Transverse colon (tissue), 4 donors: ENCODE measurements around the gene DIPK2A. TPM values are rescaled to one million over a fixed set of nuclear protein-coding genes. Genes with fewer than 3 reads are reported as not detected.

ENCODE experiments used
- DNase-seq: peaks from one replicate; pipeline ENCODE4 v3.0.0-alpha.2; 2019
- H3K27ac ChIP-seq, 4 donors: fragments of 200-600 bp; sonication (generic); 2 replicates each; pipeline ENCODE4 v1.5.1; 2016 to 2018; ENCODE audit warnings: inconsistent platforms in 4 of 4
- H3K27me3 ChIP-seq: fragments of 200-600 bp; sonication (generic); 2 replicates; pipeline ENCODE4 v1.5.1; 2017; ENCODE audit warnings: inconsistent platforms
- H3K36me3 ChIP-seq, 4 donors: fragments of 200-600 bp; sonication (generic); 2 replicates each; pipeline ENCODE4 v1.5.1; 2017 to 2019; ENCODE audit warnings: inconsistent platforms in 4 of 4
- H3K4me1 ChIP-seq, 4 donors: fragments of 200-600 bp; sonication (generic); 2 replicates each; pipeline ENCODE4 v1.5.1; 2017 to 2020; ENCODE audit warnings: inconsistent platforms in 4 of 4
- H3K4me3 ChIP-seq, 4 donors: fragments of 200-600 bp; sonication (generic); 1 replicate in 1 of 4; 2 replicates in 3 of 4; pipeline versions ENCODE4 v1.5.1 to v1.6.1; 2017 to 2019; ENCODE audit warnings: inconsistent platforms in 4 of 4
- H3K9me3 ChIP-seq, 2 donors: fragments of 200-600 bp; sonication (generic); 2 replicates each; pipeline ENCODE4 v1.5.1; 2017 to 2019; ENCODE audit warnings: inconsistent platforms in 2 of 2
- EP300 ChIP-seq: sonication (generic); formaldehyde crosslinking; IDR thresholded peaks from one replicate; pipeline ENCODE4 v1.6.1; 2017; ENCODE audit warnings: antibody characterized with exemption, low read depth
- POLR2A ChIP-seq: fragments of 450-650 bp; IDR thresholded peaks from one replicate; pipeline ENCODE4 v1.6.1; 2016; ENCODE audit warnings: antibody characterized with exemption, mild to moderate bottlenecking, moderate library complexity
- POLR2AphosphoS5 ChIP-seq, 3 donors: sonication (generic); formaldehyde crosslinking; IDR thresholded peaks; one replicate each; pipeline ENCODE4 v1.6.1; 2016; ENCODE audit warnings: antibody characterized with exemption in 3 of 3
- WGBS, 2 donors: methylation state at CpG; one replicate each; pipeline ENCODE4 v1.1.5; 2018; ENCODE audit warnings: low coverage in 1 of 2; 5-methylcytosine and 5-hydroxymethylcytosine counted together
- in situ Hi-C, 4 donors: fragments of 200-750 bp; cut with MboI; loops; one replicate each; pipeline versions ENCODE4 v1.15.0 to v1.15.1; 2017; ENCODE audit warnings: low sequenced_read_pairs in 3 of 4, low pct_ligation_motif_present in 1 of 4, low pct_unique_long_range_greater_than_20kb in 1 of 4
- intact Hi-C: fragments of 100-400 bp; cut with DNase I; formaldehyde crosslinking; loops from one replicate; pipeline ENCODE4 v1.15.1; 2023; ENCODE audit warnings: low total_unique reads
- total RNA-seq, 4 donors: library from RNA; depleted of rRNA; stranded (reverse); fragments of >200 nt; gene quantifications; one replicate each; pipeline ENCODE4 v1.1.0, GENCODE V29; 2016
- TF ChIP-seq, protein P1 (sequence below), 5 experiments: fragments of 200-600 bp in 3 of 5; fragments of 450-650 bp in 2 of 5; sonication (generic) in 3 of 5; IDR thresholded peaks; 1 replicate in 2 of 5; 2 replicates in 3 of 5; pipeline ENCODE4 v1.5.1; 2016 to 2017; ENCODE audit warnings: antibody characterized with exemption in 5 of 5, inconsistent platforms in 3 of 5, mild to moderate bottlenecking in 2 of 5, moderate library complexity in 1 of 5

DIPK2A gene, protein sequence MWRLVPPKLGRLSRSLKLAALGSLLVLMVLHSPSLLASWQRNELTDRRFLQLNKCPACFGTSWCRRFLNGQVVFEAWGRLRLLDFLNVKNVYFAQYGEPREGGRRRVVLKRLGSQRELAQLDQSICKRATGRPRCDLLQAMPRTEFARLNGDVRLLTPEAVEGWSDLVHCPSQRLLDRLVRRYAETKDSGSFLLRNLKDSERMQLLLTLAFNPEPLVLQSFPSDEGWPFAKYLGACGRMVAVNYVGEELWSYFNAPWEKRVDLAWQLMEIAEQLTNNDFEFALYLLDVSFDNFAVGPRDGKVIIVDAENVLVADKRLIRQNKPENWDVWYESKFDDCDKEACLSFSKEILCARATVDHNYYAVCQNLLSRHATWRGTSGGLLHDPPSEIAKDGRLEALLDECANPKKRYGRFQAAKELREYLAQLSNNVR
- 10 to 100 TPM; 10.1 to 28.3 (median 17.0) TPM for total RNA-seq

DNA sequence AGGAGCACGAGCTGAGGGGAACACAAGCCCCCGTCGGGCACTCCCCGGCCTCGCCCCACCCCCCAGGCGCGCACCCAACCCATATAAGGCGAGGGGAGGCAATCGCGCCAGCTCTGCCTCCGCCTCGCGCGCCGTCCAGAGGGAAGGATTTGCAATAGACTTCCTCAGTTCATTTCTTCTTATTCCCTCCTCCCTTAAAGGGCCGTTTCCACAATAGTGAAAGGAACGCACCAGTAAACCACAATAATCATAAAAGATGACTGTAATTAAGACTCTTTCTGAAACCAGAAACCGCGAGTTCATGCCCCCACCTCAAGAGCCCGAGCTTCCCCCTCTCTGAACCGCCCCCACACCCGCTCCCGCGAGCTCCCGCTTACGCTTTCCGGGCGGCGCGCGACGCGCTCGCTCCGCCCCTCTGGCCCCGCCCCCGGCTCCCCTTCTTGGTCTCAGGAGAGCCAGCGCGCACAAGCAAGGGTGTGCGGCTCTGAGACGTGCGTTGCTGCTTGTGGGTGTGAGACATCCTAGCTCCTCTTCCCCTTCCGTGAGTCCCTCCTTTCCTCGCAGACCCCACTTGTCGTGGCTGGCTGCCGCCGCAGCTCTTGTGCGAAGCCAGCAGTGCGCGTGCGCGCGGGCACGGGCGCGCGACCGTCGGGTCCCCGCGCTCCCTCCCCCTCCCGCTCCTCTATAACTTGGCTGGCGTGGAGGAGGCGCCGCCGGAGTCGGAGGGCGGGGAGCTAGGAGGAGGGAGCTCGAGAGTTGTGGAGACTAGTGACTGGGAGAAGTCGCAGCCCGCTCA, at the start of gene DIPK2A:
Gene DIPK2A, plus strand, starts transcription at position 465 of the 796 bp plus-strand sequence. CDS start 510 bp downstream, outside the sequence.
- intact Hi-C loops, result loop anchor here (10.0 kb wide), 1 partner anchor 303 kb away; no protein-coding TSS in a partner anchor
- 1% methylated on average over 65 of the region's 71 CpGs; no CpG with 5 or more reads in 1 of the 2 donors for WGBS, 2 donors
- no peaks in the 10 kb centered on the region for H3K9me3 ChIP-seq
- TF ChIP-seq, protein P1, sequence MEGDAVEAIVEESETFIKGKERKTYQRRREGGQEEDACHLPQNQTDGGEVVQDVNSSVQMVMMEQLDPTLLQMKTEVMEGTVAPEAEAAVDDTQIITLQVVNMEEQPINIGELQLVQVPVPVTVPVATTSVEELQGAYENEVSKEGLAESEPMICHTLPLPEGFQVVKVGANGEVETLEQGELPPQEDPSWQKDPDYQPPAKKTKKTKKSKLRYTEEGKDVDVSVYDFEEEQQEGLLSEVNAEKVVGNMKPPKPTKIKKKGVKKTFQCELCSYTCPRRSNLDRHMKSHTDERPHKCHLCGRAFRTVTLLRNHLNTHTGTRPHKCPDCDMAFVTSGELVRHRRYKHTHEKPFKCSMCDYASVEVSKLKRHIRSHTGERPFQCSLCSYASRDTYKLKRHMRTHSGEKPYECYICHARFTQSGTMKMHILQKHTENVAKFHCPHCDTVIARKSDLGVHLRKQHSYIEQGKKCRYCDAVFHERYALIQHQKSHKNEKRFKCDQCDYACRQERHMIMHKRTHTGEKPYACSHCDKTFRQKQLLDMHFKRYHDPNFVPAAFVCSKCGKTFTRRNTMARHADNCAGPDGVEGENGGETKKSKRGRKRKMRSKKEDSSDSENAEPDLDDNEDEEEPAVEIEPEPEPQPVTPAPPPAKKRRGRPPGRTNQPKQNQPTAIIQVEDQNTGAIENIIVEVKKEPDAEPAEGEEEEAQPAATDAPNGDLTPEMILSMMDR (IDR thresholded peaks at IDR 0.05), result no peak
- peak; percentile 96 for TF ChIP-seq POLR2A
- TF ChIP-seq POLR2AphosphoS5 (IDR thresholded peaks at IDR 0.05), result peak; percentile 98 to 99 (median 99)
- H3K27ac ChIP-seq, result peak within 1 kb of the TSS; percentile 95 to 100 (median 98)
- in situ Hi-C loops, result loop anchor here in 1 of 4 donors (25.0 kb wide), 1 partner anchor 209 kb away; no protein-coding TSS in a partner anchor
- peak; percentile 96 for DNase-seq
- peaks cover 0 to 35% (median 16%) of the 10 kb centered on the region in 4 donors for H3K4me1 ChIP-seq
- H3K36me3 ChIP-seq, result no peaks in the 10 kb centered on the region
- no peaks in the 10 kb centered on the region for H3K27me3 ChIP-seq
- H3K4me3 ChIP-seq, result peak within 1 kb of the TSS; percentile 63 to 81 (median 78)

- intact Hi-C loops (no loop called here), in situ Hi-C loops (no loop called here)
- no peaks in the 10 kb centered on the region for H3K9me3 ChIP-seq
- H3K27ac ChIP-seq, result no peak overlapping the region
- no peak for TF ChIP-seq POLR2A
- no peak for TF ChIP-seq POLR2AphosphoS5 (IDR thresholded peaks at IDR 0.05)
- TF ChIP-seq, protein P1 (IDR thresholded peaks at IDR 0.05), result no peak
- TF ChIP-seq EP300, result no peak
- no peaks in the 10 kb centered on the region for H3K4me1 ChIP-seq
- H3K4me3 ChIP-seq, result no peak overlapping the region
- DNase-seq, result no peak
- H3K27me3 ChIP-seq, result no peaks in the 10 kb centered on the region
- WGBS, 2 donors, result 78 to 79% methylated on average over 8 to 9 of the region's 9 CpGs
- no peaks in the 10 kb centered on the region for H3K36me3 ChIP-seq
Observed at GRCh38 chr3:143924522-143925285, 46.9 kb upstream of the DIPK2A start.

GRCh38 chr3:143928056-143928455, 43.6 kb upstream of the DIPK2A start:
- H3K4me1 ChIP-seq, result no peaks in the 10 kb centered on the region
- in situ Hi-C loops (no loop called here), intact Hi-C loops (no loop called here)
- no peak overlapping the region for H3K4me3 ChIP-seq
- H3K27ac ChIP-seq, result no peak overlapping the region
- TF ChIP-seq POLR2AphosphoS5 (IDR thresholded peaks at IDR 0.05) (no peak), POLR2A (no peak), EP300 (no peak)
- TF ChIP-seq, protein P1 (IDR thresholded peaks at IDR 0.05), result no peak
- no peaks in the 10 kb centered on the region for H3K36me3 ChIP-seq
- no peaks in the 10 kb centered on the region for H3K9me3 ChIP-seq
- no peak for DNase-seq
- no peaks in the 10 kb centered on the region for H3K27me3 ChIP-seq
- WGBS, 2 donors, result 82 to 86% methylated on average over 1 of the region's 1 CpG
